ENCODE measurements around the gene PRRX2. TPM values are rescaled to one million over a fixed set of nuclear protein-coding genes. Genes with fewer than 3 reads are reported as not detected.
"Not testable (repeated sequence)": the region's sequence is repeated elsewhere in the genome, so short reads cannot be mapped to it uniquely, and the experiment has no call there.

Gene PRRX2
- total RNA-seq, 1 donor from 2014 or later: 5.1 TPM

DNA sequence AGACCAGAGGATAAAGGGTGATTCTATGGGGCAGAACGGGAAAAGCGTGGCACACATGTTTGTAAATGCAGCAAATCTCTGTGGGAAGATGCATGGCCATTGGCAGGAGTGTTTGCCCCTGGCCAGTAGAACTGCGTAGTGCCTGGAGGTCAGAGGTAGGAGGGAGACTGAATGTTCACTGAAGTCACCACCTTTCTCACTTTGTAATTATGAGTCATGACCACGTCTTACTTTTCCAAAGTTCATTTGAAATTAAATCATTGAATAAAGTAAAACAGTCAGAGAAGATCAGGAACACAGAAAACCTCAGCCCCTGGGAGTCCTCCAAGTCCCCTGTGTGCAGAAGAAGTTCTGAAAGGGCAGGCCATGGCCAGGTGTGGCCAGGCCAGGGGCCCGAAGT, 82.8 kb downstream of the PRRX2 start:
- intact Hi-C loops (cut with micrococcal nuclease): no loop called here
- no peaks in the 10 kb centered on the region for H3K36me3 Mint-ChIP-seq (ENCODE audit: low read depth)
- H3K27ac Mint-ChIP-seq: no peak overlapping the region
- no peak overlapping the region for H3K4me3 Mint-ChIP-seq (ENCODE audit: low read depth)
- H3K9me3 Mint-ChIP-seq: no peaks in the 10 kb centered on the region
- H3K27me3 Mint-ChIP-seq (ENCODE audit: low read depth): peaks cover 4% of the 10 kb centered on the region
- DNase-seq (ENCODE audit: low spot score): no peak
- H3K4me1 Mint-ChIP-seq (ENCODE audit: low read depth): peaks cover 9% of the 10 kb centered on the region

DNA sequence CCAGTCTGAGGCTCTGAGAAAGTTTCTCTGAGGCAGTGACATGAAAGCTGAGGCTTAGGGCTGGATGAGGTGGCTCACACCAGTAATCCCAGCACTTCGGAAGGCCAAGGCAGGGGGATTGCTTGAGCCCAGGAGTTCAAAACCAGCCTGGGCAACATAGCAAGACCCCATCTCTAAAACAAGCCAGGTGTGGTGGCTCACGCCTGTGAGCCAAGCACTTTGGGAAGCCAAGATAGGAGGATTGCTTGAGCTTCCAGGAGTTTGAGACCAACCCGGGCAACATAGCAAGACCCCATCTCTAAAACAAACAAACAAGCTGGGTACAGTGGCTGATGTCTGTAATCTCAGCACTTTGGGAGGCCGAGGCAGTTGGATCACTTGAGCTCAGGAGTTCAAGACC, 83.6 kb downstream of the PRRX2 start:
- H3K27me3 Mint-ChIP-seq (ENCODE audit: low read depth); H3K27ac Mint-ChIP-seq; H3K9me3 Mint-ChIP-seq; H3K4me1 Mint-ChIP-seq (ENCODE audit: low read depth); intact Hi-C loops (cut with micrococcal nuclease); DNase-seq (ENCODE audit: low spot score); H3K36me3 Mint-ChIP-seq (ENCODE audit: low read depth); H3K4me3 Mint-ChIP-seq (ENCODE audit: low read depth): not testable (repeated sequence)

- no peak for DNase-seq (ENCODE audit: low spot score)
- no peaks in the 10 kb centered on the region for H3K9me3 Mint-ChIP-seq
- no peak overlapping the region for H3K27ac Mint-ChIP-seq
- intact Hi-C loops (cut with micrococcal nuclease): no loop called here
- H3K27me3 Mint-ChIP-seq (ENCODE audit: low read depth): peaks cover 5% of the 10 kb centered on the region
- H3K4me1 Mint-ChIP-seq (ENCODE audit: low read depth): peaks cover 9% of the 10 kb centered on the region
- H3K4me3 Mint-ChIP-seq (ENCODE audit: low read depth): no peak overlapping the region
- H3K36me3 Mint-ChIP-seq (ENCODE audit: low read depth): no peaks in the 10 kb centered on the region
These were observed 84.1 kb downstream of the PRRX2 start for GRCh38 chr9:129749575-129749974.

DNA sequence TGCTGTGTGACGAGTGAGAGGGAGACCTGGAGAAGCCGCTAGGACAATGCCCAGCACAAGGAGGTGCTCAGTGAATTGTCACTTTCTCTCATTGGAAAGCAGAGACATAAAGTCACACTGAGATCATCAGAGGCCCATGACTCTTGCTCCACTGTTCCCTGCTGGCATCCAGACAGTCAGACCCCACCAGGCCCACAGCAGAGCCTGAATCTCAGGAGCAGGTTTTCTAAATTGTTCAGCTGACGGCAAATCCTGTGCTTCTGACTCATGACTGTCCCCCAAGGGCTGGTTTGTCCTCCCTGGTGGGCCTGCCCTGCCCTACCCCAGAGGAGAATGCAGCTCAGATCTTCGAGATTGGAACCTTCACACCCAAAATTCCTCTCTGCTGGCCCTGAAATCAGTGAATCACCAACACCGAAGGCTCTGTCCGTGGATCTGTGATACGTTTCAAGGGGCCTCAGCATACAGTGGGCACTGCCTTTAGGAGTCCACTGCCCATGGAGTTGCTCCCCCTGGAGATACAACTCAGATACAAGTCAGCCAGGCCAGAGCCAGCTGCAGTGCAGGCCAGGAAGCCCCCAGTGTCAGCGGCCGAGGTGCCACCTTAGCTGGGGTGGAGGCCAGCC, 84.7 kb downstream of the PRRX2 start:
- Mint-ChIP-seq H3K9me3 (no peaks in the 10 kb centered on the region), H3K36me3 (ENCODE audit: low read depth) (no peaks in the 10 kb centered on the region), H3K27me3 (ENCODE audit: low read depth) (peaks cover 5% of the 10 kb centered on the region), H3K27ac (no peak overlapping the region), H3K4me3 (ENCODE audit: low read depth) (no peak overlapping the region), H3K4me1 (ENCODE audit: low read depth) (peaks cover 9% of the 10 kb centered on the region)
- DNase-seq (ENCODE audit: low spot score): no peak
- intact Hi-C loops (cut with micrococcal nuclease): no loop called here

DNA sequence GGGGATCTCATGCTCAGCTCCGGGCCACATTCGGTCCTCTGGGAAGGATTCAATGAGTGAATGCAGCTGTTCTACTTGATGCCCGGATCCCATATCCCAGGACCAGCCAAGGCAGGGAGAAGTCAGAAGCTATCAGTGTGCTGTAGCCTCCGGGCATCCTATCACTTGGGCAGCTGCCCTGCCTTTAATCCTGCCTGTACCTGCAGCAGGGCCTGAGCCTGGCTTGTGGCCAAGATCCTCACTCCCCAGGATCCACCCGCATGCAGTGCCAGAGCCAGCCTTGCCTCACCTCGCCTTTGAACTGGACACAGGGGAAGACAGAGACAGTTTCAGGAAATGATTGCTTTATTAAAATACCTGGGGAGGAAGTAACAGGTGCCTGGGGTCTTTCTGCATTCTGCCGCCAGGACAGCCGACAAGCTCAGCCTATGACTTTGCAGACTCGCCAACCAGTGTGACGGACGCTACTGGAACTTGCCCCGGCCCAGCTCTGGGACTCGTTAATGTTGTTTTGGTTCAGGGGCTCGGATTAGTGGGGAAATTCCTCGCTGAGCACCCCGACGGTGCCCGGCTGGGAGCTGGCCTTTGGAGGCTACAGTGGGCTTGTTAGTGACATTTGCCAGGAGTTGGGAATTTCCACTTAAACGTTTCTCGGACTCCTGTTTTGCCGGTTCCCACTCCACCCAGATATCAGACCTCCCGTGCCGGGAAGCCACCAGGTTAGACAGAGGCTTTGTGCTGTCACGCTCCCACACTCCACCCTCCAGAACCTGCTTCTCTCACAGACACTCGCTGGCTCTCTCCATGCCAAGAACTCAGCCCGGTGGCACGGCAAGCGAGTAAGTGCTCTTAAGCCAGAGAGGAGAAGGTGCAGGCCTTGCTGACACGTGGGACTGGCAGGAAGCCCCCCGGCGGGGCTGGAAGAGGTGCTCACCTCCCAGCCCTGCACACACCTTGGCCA, 86.7 kb downstream of the PRRX2 start:
- no peak overlapping the region for H3K4me3 Mint-ChIP-seq (ENCODE audit: low read depth)

GRCh38 chr9:129752900-129753729, 87.7 kb downstream of the PRRX2 start, which contains the start of gene PTGES:
PTGES (minus strand) TSS chr9:129753042; CDS start chr9:129753012, 30 bp downstream.
- Mint-ChIP-seq H3K4me1 (ENCODE audit: low read depth) (peaks cover 14% of the 10 kb centered on the region), H3K27me3 (ENCODE audit: low read depth) (peaks cover 7% of the 10 kb centered on the region), H3K27ac (no peak within 1 kb of the TSS), H3K4me3 (ENCODE audit: low read depth) (peak within 1 kb of the TSS; percentile 18), H3K36me3 (ENCODE audit: low read depth) (no peaks in the 10 kb centered on the region), H3K9me3 (no peaks in the 10 kb centered on the region)
- intact Hi-C loops (cut with micrococcal nuclease): no loop called here
- peak; percentile 43 for DNase-seq (ENCODE audit: low spot score)

More for the DNA sequence above, 86.7 kb downstream of the PRRX2 start:
- no peak for DNase-seq (ENCODE audit: low spot score)
- peaks cover 5% of the 10 kb centered on the region for H3K27me3 Mint-ChIP-seq (ENCODE audit: low read depth)
- peaks cover 11% of the 10 kb centered on the region for H3K4me1 Mint-ChIP-seq (ENCODE audit: low read depth)
- H3K27ac Mint-ChIP-seq: no peak overlapping the region
- intact Hi-C loops (cut with micrococcal nuclease): no loop called here
- H3K9me3 Mint-ChIP-seq: no peaks in the 10 kb centered on the region
- H3K36me3 Mint-ChIP-seq (ENCODE audit: low read depth): no peaks in the 10 kb centered on the region

- DNase-seq (ENCODE audit: low spot score): no peak
- intact Hi-C loops (cut with micrococcal nuclease): no loop called here
- Mint-ChIP-seq H3K36me3 (ENCODE audit: low read depth) (no peaks in the 10 kb centered on the region), H3K4me3 (ENCODE audit: low read depth) (no peak overlapping the region), H3K4me1 (ENCODE audit: low read depth) (peaks cover 14% of the 10 kb centered on the region), H3K9me3 (no peaks in the 10 kb centered on the region), H3K27me3 (ENCODE audit: low read depth) (peaks cover 13% of the 10 kb centered on the region), H3K27ac (no peak overlapping the region)
These were observed 89.7 kb downstream of the PRRX2 start for GRCh38 chr9:129755151-129755550.

DNA sequence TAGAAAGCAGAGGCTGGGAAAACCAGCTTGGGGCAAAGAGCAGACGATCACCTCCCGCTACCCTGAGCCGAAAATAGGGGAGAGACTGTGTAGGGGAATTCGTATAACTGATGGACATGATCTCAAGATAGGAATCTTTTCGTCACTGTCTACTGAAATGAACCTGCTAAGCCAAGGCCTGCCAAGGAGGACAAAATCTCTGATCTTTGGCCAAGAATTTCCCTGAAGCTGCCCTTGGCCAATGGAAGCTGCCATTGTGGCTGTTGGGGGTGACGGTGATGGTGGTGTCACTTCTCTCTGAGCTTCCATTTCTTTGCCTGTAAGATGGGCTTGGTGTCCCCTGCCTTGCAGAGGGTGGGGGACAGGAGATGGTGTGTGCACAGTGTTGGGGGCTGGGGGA, 90.7 kb downstream of the PRRX2 start:
- intact Hi-C loops (cut with micrococcal nuclease): no loop called here
- Mint-ChIP-seq H3K4me3 (ENCODE audit: low read depth) (no peak overlapping the region), H3K27me3 (ENCODE audit: low read depth) (peaks cover 13% of the 10 kb centered on the region), H3K36me3 (ENCODE audit: low read depth) (no peaks in the 10 kb centered on the region), H3K27ac (no peak overlapping the region), H3K4me1 (ENCODE audit: low read depth) (peaks cover 14% of the 10 kb centered on the region), H3K9me3 (no peaks in the 10 kb centered on the region)
- no peak for DNase-seq (ENCODE audit: low spot score)

DNA sequence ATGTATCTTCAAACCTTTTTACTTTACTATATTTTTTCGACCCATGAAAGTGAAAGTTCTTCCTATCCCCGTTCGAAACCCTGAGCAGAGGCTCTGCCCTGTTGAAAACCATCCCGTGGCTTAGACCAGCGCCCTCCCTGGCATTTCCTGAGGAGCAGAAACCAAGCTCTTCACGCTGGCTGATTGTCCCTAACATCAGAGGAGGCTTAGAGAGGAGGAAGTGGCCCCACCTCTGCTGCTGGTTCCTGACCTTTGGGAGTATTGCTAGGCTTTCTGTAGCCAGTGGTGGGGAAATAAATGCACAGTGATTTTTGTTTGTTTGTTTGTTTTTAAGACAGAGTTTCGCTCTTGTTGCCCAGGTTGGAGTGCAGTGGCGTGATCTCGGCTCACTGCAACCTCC, 91.6 kb downstream of the PRRX2 start:
- peaks cover 14% of the 10 kb centered on the region for H3K4me1 Mint-ChIP-seq (ENCODE audit: low read depth)
- H3K27ac Mint-ChIP-seq: no peak overlapping the region
- no peaks in the 10 kb centered on the region for H3K9me3 Mint-ChIP-seq
- intact Hi-C loops (cut with micrococcal nuclease): no loop called here
- no peak overlapping the region for H3K4me3 Mint-ChIP-seq (ENCODE audit: low read depth)
- H3K27me3 Mint-ChIP-seq (ENCODE audit: low read depth): peaks cover 13% of the 10 kb centered on the region
- H3K36me3 Mint-ChIP-seq (ENCODE audit: low read depth): no peaks in the 10 kb centered on the region
- no peak for DNase-seq (ENCODE audit: low spot score)

- H3K27ac Mint-ChIP-seq: no peak overlapping the region
- DNase-seq (ENCODE audit: low spot score): no peak
- intact Hi-C loops (cut with micrococcal nuclease): no loop called here
- no peaks in the 10 kb centered on the region for H3K9me3 Mint-ChIP-seq
- peaks cover 7% of the 10 kb centered on the region for H3K4me1 Mint-ChIP-seq (ENCODE audit: low read depth)
- no peak overlapping the region for H3K4me3 Mint-ChIP-seq (ENCODE audit: low read depth)
- H3K27me3 Mint-ChIP-seq (ENCODE audit: low read depth): peaks cover 11% of the 10 kb centered on the region
- no peaks in the 10 kb centered on the region for H3K36me3 Mint-ChIP-seq (ENCODE audit: low read depth)
These were observed 93.9 kb downstream of the PRRX2 start for GRCh38 chr9:129759319-129759718.

DNA sequence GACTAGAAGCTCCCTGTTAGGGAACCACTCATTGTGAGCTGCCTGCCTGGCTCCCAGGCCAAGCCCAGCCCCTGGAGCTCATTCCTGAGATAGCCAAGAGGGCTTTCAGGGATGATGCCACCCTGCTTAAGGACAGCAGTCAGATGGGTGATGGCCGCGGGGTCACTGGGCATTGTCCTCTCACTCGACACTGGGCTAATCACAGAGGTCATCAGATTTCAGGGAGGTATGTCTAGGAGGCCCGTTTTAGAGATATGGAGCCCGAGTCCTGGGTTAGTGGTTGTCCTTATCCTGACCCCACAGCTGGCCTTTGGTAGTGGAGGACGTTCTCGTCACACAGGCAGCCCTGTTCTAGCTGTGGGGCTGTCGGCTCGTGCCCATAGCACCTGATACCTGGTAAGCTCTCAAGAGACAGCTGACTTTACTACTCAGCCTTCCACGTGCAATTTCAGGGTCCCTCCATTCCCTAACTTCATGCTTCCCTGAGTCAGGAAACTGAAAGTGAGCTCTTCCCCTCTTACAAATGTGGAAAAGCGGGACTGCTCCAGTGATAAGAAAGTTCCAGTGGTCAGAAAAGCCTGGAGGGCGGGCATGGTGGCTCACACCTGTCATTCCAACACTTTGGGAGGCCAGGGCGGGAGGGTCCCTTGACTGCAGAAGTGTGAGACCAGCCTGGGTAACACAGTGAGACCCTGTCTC, 94.5 kb downstream of the PRRX2 start:
- H3K27ac Mint-ChIP-seq: no peak overlapping the region
- no peaks in the 10 kb centered on the region for H3K9me3 Mint-ChIP-seq
- H3K4me3 Mint-ChIP-seq (ENCODE audit: low read depth): no peak overlapping the region
- H3K36me3 Mint-ChIP-seq (ENCODE audit: low read depth): no peaks in the 10 kb centered on the region
- peaks cover 7% of the 10 kb centered on the region for H3K4me1 Mint-ChIP-seq (ENCODE audit: low read depth)
- no peak for DNase-seq (ENCODE audit: low spot score)
- intact Hi-C loops (cut with micrococcal nuclease): no loop called here
- H3K27me3 Mint-ChIP-seq (ENCODE audit: low read depth): peaks cover 11% of the 10 kb centered on the region

DNA sequence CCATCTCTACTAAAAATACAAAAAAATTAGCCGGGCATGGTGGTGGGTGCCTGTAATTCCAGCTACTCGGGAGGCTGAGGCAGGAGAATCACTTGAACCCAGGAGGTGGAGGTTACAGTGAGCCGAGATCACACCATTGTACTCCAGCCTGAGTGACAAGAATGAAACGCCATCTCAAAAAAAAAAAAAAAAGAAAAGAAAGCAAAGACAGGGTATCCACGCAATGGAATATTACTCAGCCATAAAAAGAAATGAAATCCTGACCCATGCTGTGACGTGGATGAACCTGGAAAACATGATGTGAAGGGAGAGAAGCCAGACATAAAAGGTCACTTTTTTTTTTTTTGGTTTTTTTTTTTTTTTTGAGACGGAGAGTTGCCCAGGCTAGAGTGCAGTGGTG, 95.3 kb downstream of the PRRX2 start:
- H3K36me3 Mint-ChIP-seq (ENCODE audit: low read depth); H3K9me3 Mint-ChIP-seq; H3K4me1 Mint-ChIP-seq (ENCODE audit: low read depth); H3K4me3 Mint-ChIP-seq (ENCODE audit: low read depth); H3K27ac Mint-ChIP-seq; intact Hi-C loops (cut with micrococcal nuclease); DNase-seq (ENCODE audit: low spot score): not testable (repeated sequence)
- H3K27me3 Mint-ChIP-seq (ENCODE audit: low read depth): peaks cover 13% of the 10 kb centered on the region
